ENCODE data around the gene GEMIN7. TPM values are rescaled to one million over a fixed set of nuclear protein-coding genes. Genes with fewer than 3 reads are reported as not detected.
A peak's percentile ranks its signal among the peaks of the same experiment; 100 is the strongest.

GEMIN7 gene
- total RNA-seq, 1 donor: 14.8 TPM

- Histone ChIP-seq H3K27ac (ENCODE audit: low read depth, low read length) (peak overlapping the region; percentile 41), H3K79me2 (ENCODE audit: insufficient read depth, low read length) (peaks cover 95% of the 10 kb centered on the region), H4K20me1 (ENCODE audit: insufficient read depth, low read length) (peaks cover 60% of the 10 kb centered on the region), H3K4me3 (ENCODE audit: insufficient read depth, low read length) (no peak overlapping the region), H3K9me3 (ENCODE audit: low read depth, low read length) (no peaks in the 10 kb centered on the region), H2AFZ (ENCODE audit: low read length) (no peak overlapping the region), H3K4me1 (ENCODE audit: insufficient read depth, low read length) (no peaks in the 10 kb centered on the region), H3K4me2 (ENCODE audit: insufficient read depth, low read length) (no peak overlapping the region), H3K27me3 (ENCODE audit: insufficient read depth, low read length) (no peaks in the 10 kb centered on the region), H3K36me3 (ENCODE audit: insufficient read depth, low read length) (peaks cover 42% of the 10 kb centered on the region)
- TF ChIP-seq, protein P1, sequence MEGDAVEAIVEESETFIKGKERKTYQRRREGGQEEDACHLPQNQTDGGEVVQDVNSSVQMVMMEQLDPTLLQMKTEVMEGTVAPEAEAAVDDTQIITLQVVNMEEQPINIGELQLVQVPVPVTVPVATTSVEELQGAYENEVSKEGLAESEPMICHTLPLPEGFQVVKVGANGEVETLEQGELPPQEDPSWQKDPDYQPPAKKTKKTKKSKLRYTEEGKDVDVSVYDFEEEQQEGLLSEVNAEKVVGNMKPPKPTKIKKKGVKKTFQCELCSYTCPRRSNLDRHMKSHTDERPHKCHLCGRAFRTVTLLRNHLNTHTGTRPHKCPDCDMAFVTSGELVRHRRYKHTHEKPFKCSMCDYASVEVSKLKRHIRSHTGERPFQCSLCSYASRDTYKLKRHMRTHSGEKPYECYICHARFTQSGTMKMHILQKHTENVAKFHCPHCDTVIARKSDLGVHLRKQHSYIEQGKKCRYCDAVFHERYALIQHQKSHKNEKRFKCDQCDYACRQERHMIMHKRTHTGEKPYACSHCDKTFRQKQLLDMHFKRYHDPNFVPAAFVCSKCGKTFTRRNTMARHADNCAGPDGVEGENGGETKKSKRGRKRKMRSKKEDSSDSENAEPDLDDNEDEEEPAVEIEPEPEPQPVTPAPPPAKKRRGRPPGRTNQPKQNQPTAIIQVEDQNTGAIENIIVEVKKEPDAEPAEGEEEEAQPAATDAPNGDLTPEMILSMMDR (IDR thresholded peaks at IDR 0.05; ENCODE audit: extremely low read depth, low read depth, low read length): no peak
- DNase-seq (ENCODE audit: insufficient read length, low spot score, missing footprints): peak; percentile 21
Observed at GRCh38 chr19:45049073-45049736, 29.9 kb upstream of the GEMIN7 start.

DNA sequence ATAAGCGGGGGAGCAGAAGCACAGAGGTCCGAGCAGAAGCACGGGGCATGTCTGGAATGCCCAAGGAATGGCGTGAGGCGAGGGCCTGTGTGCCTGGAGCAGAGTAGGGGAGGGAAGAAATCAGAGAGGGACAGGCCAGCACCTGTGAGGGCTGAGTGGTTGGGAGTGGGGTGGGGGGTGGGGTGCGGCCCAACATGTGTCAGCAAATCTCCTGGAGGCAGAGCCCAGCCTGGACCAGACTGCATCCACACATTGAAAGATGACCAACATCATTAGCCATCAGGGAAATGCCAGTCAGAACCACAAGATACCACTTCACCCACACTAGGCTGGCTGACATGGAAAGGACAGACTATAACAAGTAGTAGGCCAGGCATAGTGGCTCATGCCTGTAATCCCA lies 29.0 kb upstream of the GEMIN7 start:
- H3K79me2 ChIP-seq (ENCODE audit: insufficient read depth, low read length): peaks cover 93% of the 10 kb centered on the region

DNA sequence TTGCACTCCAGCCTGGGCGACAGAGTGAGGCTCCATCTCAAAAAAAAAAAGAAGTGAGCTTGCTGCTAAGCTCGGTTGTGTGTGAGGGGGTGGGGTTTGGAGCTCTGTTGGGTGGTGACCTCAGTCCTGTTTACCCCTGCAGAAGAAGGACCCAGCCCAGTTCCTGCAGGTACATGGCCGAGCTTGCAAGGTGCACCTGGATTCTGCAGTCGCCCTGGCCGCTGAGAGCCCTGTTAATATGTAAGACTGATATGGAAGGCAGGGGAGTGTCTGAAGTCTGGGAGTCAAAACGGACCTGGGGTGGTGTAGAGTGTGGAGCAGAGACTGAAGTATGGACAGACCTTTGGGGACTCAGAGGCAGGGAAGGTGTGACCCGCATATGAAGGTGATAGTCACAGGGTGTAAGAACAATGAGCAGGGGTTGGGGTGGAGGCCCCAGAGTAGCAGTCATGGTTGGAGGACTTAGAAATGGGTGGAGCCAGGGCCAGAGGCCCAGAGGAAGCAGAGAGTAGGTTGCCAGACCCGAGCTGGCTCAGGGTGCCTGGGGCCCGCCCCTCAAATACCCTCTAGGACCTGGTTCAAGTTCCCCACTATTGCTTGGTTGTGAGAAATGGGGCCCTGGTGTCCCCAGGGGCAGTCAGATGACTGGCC lies 27.0 kb upstream of the GEMIN7 start:
- TF ChIP-seq, protein P1 (IDR thresholded peaks at IDR 0.05; ENCODE audit: extremely low read depth, low read depth, low read length): no peak
- Histone ChIP-seq H3K27me3 (ENCODE audit: insufficient read depth, low read length) (no peaks in the 10 kb centered on the region), H3K4me1 (ENCODE audit: insufficient read depth, low read length) (no peaks in the 10 kb centered on the region), H3K36me3 (ENCODE audit: insufficient read depth, low read length) (peaks cover 43% of the 10 kb centered on the region), H3K79me2 (ENCODE audit: insufficient read depth, low read length) (peaks cover 75% of the 10 kb centered on the region), H3K4me3 (ENCODE audit: insufficient read depth, low read length) (no peak overlapping the region), H3K9me3 (ENCODE audit: low read depth, low read length) (no peaks in the 10 kb centered on the region), H2AFZ (ENCODE audit: low read length) (no peak overlapping the region), H3K27ac (ENCODE audit: low read depth, low read length) (no peak overlapping the region), H4K20me1 (ENCODE audit: insufficient read depth, low read length) (peaks cover 47% of the 10 kb centered on the region), H3K4me2 (ENCODE audit: insufficient read depth, low read length) (no peak overlapping the region)
- peak; percentile 42 for DNase-seq (ENCODE audit: insufficient read length, low spot score, missing footprints)

More for the DNA sequence above, 29.0 kb upstream of the GEMIN7 start:
- Histone ChIP-seq H2AFZ (ENCODE audit: low read length) (no peak overlapping the region), H3K27ac (ENCODE audit: low read depth, low read length) (no peak overlapping the region), H3K4me3 (ENCODE audit: insufficient read depth, low read length) (no peak overlapping the region), H3K9me3 (ENCODE audit: low read depth, low read length) (no peaks in the 10 kb centered on the region), H4K20me1 (ENCODE audit: insufficient read depth, low read length) (peaks cover 57% of the 10 kb centered on the region), H3K4me1 (ENCODE audit: insufficient read depth, low read length) (no peaks in the 10 kb centered on the region), H3K36me3 (ENCODE audit: insufficient read depth, low read length) (peaks cover 41% of the 10 kb centered on the region), H3K27me3 (ENCODE audit: insufficient read depth, low read length) (no peaks in the 10 kb centered on the region), H3K4me2 (ENCODE audit: insufficient read depth, low read length) (no peak overlapping the region)
- DNase-seq (ENCODE audit: insufficient read length, low spot score, missing footprints): peak; percentile 61
- TF ChIP-seq, protein P1 (IDR thresholded peaks at IDR 0.05; ENCODE audit: extremely low read depth, low read depth, low read length): no peak

DNA sequence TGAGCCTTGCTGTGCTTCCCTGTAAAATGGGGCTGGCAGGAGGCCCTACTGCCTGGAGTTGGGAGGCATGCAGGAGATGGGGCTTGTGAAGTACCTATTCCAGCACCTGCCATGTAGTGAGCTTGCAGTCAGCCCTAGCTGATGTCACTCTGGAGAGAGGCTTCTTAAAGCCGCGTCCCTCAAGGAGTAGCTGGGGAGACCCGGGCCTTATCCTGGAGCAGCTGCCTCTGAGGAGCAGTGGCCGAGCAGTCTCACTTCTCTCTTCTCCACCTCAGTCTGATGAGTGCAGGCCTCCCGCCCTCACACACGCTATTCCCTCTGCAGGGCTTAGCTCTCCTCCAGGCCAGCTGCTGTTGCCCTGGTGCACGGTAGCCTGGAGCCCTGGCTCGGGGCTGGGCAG lies 22.2 kb upstream of the GEMIN7 start:
- peak; percentile 8 for DNase-seq (ENCODE audit: insufficient read length, low spot score, missing footprints)
- peaks cover 87% of the 10 kb centered on the region for H3K36me3 ChIP-seq (ENCODE audit: insufficient read depth, low read length)
- no peak overlapping the region for H2AFZ ChIP-seq (ENCODE audit: low read length)
- H3K27me3 ChIP-seq (ENCODE audit: insufficient read depth, low read length): no peaks in the 10 kb centered on the region
- no peak overlapping the region for H3K4me3 ChIP-seq (ENCODE audit: insufficient read depth, low read length)
- TF ChIP-seq, protein P1 (IDR thresholded peaks at IDR 0.05; ENCODE audit: extremely low read depth, low read depth, low read length): no peak
- H3K79me2 ChIP-seq (ENCODE audit: insufficient read depth, low read length): peaks cover 30% of the 10 kb centered on the region
- no peak overlapping the region for H3K27ac ChIP-seq (ENCODE audit: low read depth, low read length)
- peaks cover 42% of the 10 kb centered on the region for H4K20me1 ChIP-seq (ENCODE audit: insufficient read depth, low read length)
- no peaks in the 10 kb centered on the region for H3K9me3 ChIP-seq (ENCODE audit: low read depth, low read length)
- H3K4me2 ChIP-seq (ENCODE audit: insufficient read depth, low read length): no peak overlapping the region
- H3K4me1 ChIP-seq (ENCODE audit: insufficient read depth, low read length): no peaks in the 10 kb centered on the region

Measured in osteoblast (primary cell).